Measurements from ENCODE around the gene CARD19. TPM values are rescaled to one million over a fixed set of nuclear protein-coding genes. Genes with fewer than 3 reads are reported as not detected.

CARD19 gene
- total and polyA plus RNA-seq, 9 of the 15 experiments (the other 6 are each of a cell fraction or from before 2014, with no cell fraction given): 0.90 to 34.9 (median 14.6) TPM

- intact Hi-C loops (cut with micrococcal nuclease): no loop called here
- Histone ChIP-seq H3K27ac (ENCODE audit: extremely low read depth, low read depth, low read length) (peak overlapping the region; percentile 73), H4K20me1 (replicated peaks; ENCODE audit: control insufficient read depth, insufficient read depth, low read length) (no peaks in the 10 kb centered on the region), H3K4me2 (ENCODE audit: insufficient read depth, low read length) (peak overlapping the region; percentile 76), H3K9ac (ENCODE audit: insufficient read depth in 1 of 2, low read depth in 2 of 2, low read length in 2 of 2) (peak overlapping the region; percentile 64 to 94), H3K36me3 (ENCODE audit: control insufficient read depth, insufficient read depth, low read length) (no peaks in the 10 kb centered on the region; the same call in 2 of the 3 replicates), H3K4me1 (replicated peaks in 1 of 2; ENCODE audit: control insufficient read depth in 2 of 2, insufficient read depth in 2 of 2, low read length in 2 of 2) (peaks cover 41 to 57% of the 10 kb centered on the region in 2 experiments), H3K27me3 (ENCODE audit: control insufficient read depth in 2 of 2, insufficient read depth in 2 of 2, low read length in 2 of 2) (no peaks in the 10 kb centered on the region), H3K4me3 (peak overlapping the region; percentile 56), H2AFZ (ENCODE audit: low read depth, low read length) (peak overlapping the region; percentile 79), H3K79me2 (ENCODE audit: control insufficient read depth, insufficient read depth, low read length) (peaks cover 28% of the 10 kb centered on the region), H3K9me1 (ENCODE audit: control insufficient read depth, insufficient read depth, low read length) (no peaks in the 10 kb centered on the region), H3K9me3 (replicated peaks; ENCODE audit: control insufficient read depth, insufficient read depth, low read depth, low read length) (no peaks in the 10 kb centered on the region)
- peak; percentile 39 to 72 (median 68) for DNase-seq (ENCODE audit: extremely low read depth in 1 of 4, low spot score in 3 of 4)
- ChIA-PET POLR2A (interaction anchor here (0.6 to 1.2 kb wide), 4 partner anchors 10 to 393 kb away, joined by 3 read pairs; partner anchors contain the start of gene FAM120A), CTCF (ENCODE audit: low intra/inter-chr PET ratio) (no interaction called here)
- FAIRE-seq: peak; percentile 32
- WGBS (ENCODE audit: insufficient coverage, low coverage, missing lambda C conversion rate): 9% methylated on average over 29 of the region's 53 CpGs
- no TSS peak for BruUV-seq (replicated peaks)
- in situ Hi-C loops (cut with MboI): no loop called here
- peak; percentile 51 for ATAC-seq
- TF ChIP-seq XRCC5 (IDR thresholded peaks at IDR 0.05; ENCODE audit: low read depth, low read length): no peak
- TF ChIP-seq ZBTB7A (IDR thresholded peaks at IDR 0.05; ENCODE audit: borderline replicate concordance, control insufficient read depth, low read depth, low read length): 0 out of 2 replicates have a peak, but pooled peaks have one; percentile 42
- no peak for TF ChIP-seq ZNF239 (CRISPR knock-in tag; IDR thresholded peaks at IDR 0.05)
- TF ChIP-seq ZNF764 (CRISPR knock-in tag; IDR thresholded peaks at IDR 0.05; ENCODE audit: low read depth): no peak
- TF ChIP-seq ZFP36 (IDR thresholded peaks at IDR 0.05; ENCODE audit: low read depth, low read length, partially characterized antibody): peak; percentile 27
- TF ChIP-seq RBFOX2 (IDR thresholded peaks at IDR 0.05; ENCODE audit: low read depth, low read length): 0 out of 2 replicates have a peak, but pooled peaks have one; percentile 25
- TF ChIP-seq SNRNP70 (optimal IDR thresholded peaks at IDR 0.05; ENCODE audit: low read depth, low read length): no peak
- TF ChIP-seq HNRNPLL (IDR thresholded peaks at IDR 0.05; ENCODE audit: low read depth, low read length, poor library complexity, severe bottlenecking): peak; percentile 23
- TF ChIP-seq BCOR (IDR thresholded peaks at IDR 0.05): peak; percentile 49; the same call in 1 of the 2 replicates
- TF ChIP-seq SIX5 (IDR thresholded peaks at IDR 0.05; ENCODE audit: borderline replicate concordance in 1 of 2, insufficient read depth in 1 of 2, low read depth in 1 of 2, low read length in 2 of 2): no peak
- 0 out of 2 replicates have a peak, but pooled peaks have one; percentile 48 for TF ChIP-seq NFRKB (IDR thresholded peaks at IDR 0.05; ENCODE audit: low read depth)
- TF ChIP-seq THRA (IDR thresholded peaks at IDR 0.05): no peak
- TF ChIP-seq, protein P1, sequence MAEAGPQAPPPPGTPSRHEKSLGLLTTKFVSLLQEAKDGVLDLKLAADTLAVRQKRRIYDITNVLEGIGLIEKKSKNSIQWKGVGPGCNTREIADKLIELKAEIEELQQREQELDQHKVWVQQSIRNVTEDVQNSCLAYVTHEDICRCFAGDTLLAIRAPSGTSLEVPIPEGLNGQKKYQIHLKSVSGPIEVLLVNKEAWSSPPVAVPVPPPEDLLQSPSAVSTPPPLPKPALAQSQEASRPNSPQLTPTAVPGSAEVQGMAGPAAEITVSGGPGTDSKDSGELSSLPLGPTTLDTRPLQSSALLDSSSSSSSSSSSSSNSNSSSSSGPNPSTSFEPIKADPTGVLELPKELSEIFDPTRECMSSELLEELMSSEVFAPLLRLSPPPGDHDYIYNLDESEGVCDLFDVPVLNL (CRISPR knock-in tag; IDR thresholded peaks at IDR 0.05; ENCODE audit: low read depth): no peak
- TF ChIP-seq, protein P2, sequence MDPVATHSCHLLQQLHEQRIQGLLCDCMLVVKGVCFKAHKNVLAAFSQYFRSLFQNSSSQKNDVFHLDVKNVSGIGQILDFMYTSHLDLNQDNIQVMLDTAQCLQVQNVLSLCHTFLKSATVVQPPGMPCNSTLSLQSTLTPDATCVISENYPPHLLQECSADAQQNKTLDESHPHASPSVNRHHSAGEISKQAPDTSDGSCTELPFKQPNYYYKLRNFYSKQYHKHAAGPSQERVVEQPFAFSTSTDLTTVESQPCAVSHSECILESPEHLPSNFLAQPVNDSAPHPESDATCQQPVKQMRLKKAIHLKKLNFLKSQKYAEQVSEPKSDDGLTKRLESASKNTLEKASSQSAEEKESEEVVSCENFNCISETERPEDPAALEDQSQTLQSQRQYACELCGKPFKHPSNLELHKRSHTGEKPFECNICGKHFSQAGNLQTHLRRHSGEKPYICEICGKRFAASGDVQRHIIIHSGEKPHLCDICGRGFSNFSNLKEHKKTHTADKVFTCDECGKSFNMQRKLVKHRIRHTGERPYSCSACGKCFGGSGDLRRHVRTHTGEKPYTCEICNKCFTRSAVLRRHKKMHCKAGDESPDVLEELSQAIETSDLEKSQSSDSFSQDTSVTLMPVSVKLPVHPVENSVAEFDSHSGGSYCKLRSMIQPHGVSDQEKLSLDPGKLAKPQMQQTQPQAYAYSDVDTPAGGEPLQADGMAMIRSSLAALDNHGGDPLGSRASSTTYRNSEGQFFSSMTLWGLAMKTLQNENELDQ (CRISPR knock-in tag; IDR thresholded peaks at IDR 0.05; ENCODE audit: borderline replicate concordance): no peak
- no peak for TF ChIP-seq SP1 (CRISPR knock-in tag; IDR thresholded peaks at IDR 0.05)
- peak; percentile 82 for TF ChIP-seq SAFB (IDR thresholded peaks at IDR 0.05; ENCODE audit: borderline replicate concordance, low read depth, low read length)
Measured at GRCh38 chr9:93059011-93059714, 36.9 kb upstream of the CARD19 start.

Data from K562 (cell line).